SK-N-SH (cell line): ENCODE measurements around the gene HYPK. TPM values are rescaled to one million over a fixed set of nuclear protein-coding genes. Genes with fewer than 3 reads are reported as not detected.

Source experiments
- CTCF ChIA-PET: fragments of 300-600, 350-600 bp; formaldehyde crosslinking; extraction: SDS; loops from one replicate; lab custom pipeline; 2021; lab: Yijun Ruan, JAX
- POLR2A ChIA-PET: fragments of 350-600 bp; sonication (Branson Sonifier 250); formaldehyde crosslinking; extraction: SDS; loops from one replicate; lab custom pipeline; 2020; ENCODE audit warnings: antibody characterized with exemption, inconsistent platforms; lab: Yijun Ruan, JAX
- DNase-seq: peaks from one replicate; pipeline ENCODE4 v3.0.0; 2012
- H2AFZ ChIP-seq: fragments of 200-600 bp; sonication (generic); 2 replicates; pipeline ENCODE4 v1.8.1; 2016; ENCODE audit warnings: antibody characterized with exemption, mild to moderate bottlenecking, low read depth
- H3F3A ChIP-seq: fragments of 200-600 bp; sonication (generic); replicated peaks from 2 replicates; pipeline ENCODE3; 2016; ENCODE audit warnings: antibody characterized with exemption, mild to moderate bottlenecking; ENCODE audit not compliant: insufficient read depth
- H3K27ac ChIP-seq, 2 experiments: fragments of 200-500 bp in 1 of 2; fragments of 200-600 bp in 1 of 2; sonication (Bioruptor generic) in 1 of 2; sonication (generic), shearing (Covaris generic) in 1 of 2; 2 replicates each; pipeline versions ENCODE4 v1.5.1 to v1.6.1; 2014 to 2016; ENCODE audit warnings: low read depth in 2 of 2, inconsistent platforms in 1 of 2, low read length in 1 of 2, mild to moderate bottlenecking in 1 of 2, mixed read lengths in 1 of 2
- H3K27me3 ChIP-seq: fragments of 200-600 bp; sonication (generic), shearing (Covaris generic); 2 replicates; pipeline ENCODE4 v1.6.1; 2016; ENCODE audit warnings: mixed run types; ENCODE audit not compliant: insufficient read depth
- H3K36me3 ChIP-seq, 2 experiments: fragments of 200-500 bp in 1 of 2; fragments of 200-600 bp in 1 of 2; sonication (Bioruptor generic) in 1 of 2; sonication (generic) in 1 of 2; replicated peaks in 1 of 2; 2 replicates each; pipeline versions ENCODE3 to v1.5.1; 2014 to 2016; ENCODE audit warnings: low read length in 1 of 2, mild to moderate bottlenecking in 1 of 2; ENCODE audit not compliant: insufficient read depth in 2 of 2, control insufficient read depth in 1 of 2
- H3K4me1 ChIP-seq, 2 experiments: fragments of 200-500 bp in 1 of 2; fragments of 200-600 bp in 1 of 2; sonication (Bioruptor generic) in 1 of 2; sonication (generic), shearing (Covaris generic) in 1 of 2; 2 replicates each; pipeline versions ENCODE4 v1.5.1 to v1.6.1; 2014 to 2016; ENCODE audit warnings: low read depth in 1 of 2, low read length in 1 of 2, mixed run types in 1 of 2; ENCODE audit not compliant: insufficient read depth in 2 of 2, control insufficient read depth in 1 of 2
- H3K4me2 ChIP-seq: fragments of 200-600 bp; sonication (generic), shearing (Covaris generic); 2 replicates; pipeline ENCODE4 v1.6.1; 2017; ENCODE audit warnings: mixed run types
- H3K4me3 ChIP-seq, 2 experiments: fragments of 200-500 bp in 1 of 2; fragments of 200-600 bp in 1 of 2; sonication (Bioruptor generic) in 1 of 2; sonication (generic), shearing (Covaris generic) in 1 of 2; 2 replicates each; pipeline versions ENCODE4 v1.5.1 to v1.8.1; 2014 to 2016; ENCODE audit warnings: low read depth in 2 of 2, inconsistent platforms in 1 of 2, low read length in 1 of 2, mild to moderate bottlenecking in 1 of 2, mixed read lengths in 1 of 2, moderate library complexity in 1 of 2
- H3K79me2 ChIP-seq: fragments of 200-600 bp; sonication (generic); 2 replicates; pipeline ENCODE4 v1.8.1; 2017; ENCODE audit warnings: mild to moderate bottlenecking; ENCODE audit not compliant: insufficient read depth
- H3K9ac ChIP-seq: fragments of 200-600 bp; sonication (generic); 2 replicates; pipeline ENCODE4 v1.6.1; 2017; ENCODE audit warnings: mixed run types
- H3K9me2 ChIP-seq: fragments of 200-600 bp; sonication (generic); 2 replicates; pipeline ENCODE4 v1.6.1; 2017; ENCODE audit warnings: mixed run types
- H3K9me3 ChIP-seq: fragments of 200-600 bp; sonication (generic); 2 replicates; pipeline ENCODE4 v1.6.1; 2017; ENCODE audit warnings: mixed run types, mild to moderate bottlenecking, moderate library complexity
- H4K20me1 ChIP-seq: fragments of 200-600 bp; sonication (generic); 2 replicates; pipeline ENCODE4 v1.6.1; 2017; ENCODE audit warnings: mild to moderate bottlenecking, mixed run types; ENCODE audit not compliant: insufficient read depth
- CHD2 ChIP-seq: fragments of 150-350 bp; IDR thresholded peaks from 2 replicates; pipeline ENCODE4 v1.6.1; 2018; ENCODE audit warnings: low read length; ENCODE audit not compliant: partially characterized antibody
- EP300 ChIP-seq, 2 experiments: IDR thresholded peaks; 2 replicates each; pipeline versions ENCODE4 v1.4.0 to v1.6.1; 2012; ENCODE audit warnings: borderline replicate concordance in 1 of 2, low read depth in 1 of 2, low read length in 1 of 2
- EZH2phosphoT487 ChIP-seq: fragments of 200-600 bp; sonication (generic); IDR thresholded peaks from 2 replicates; pipeline ENCODE4 v1.6.1; 2017; ENCODE audit warnings: low read depth, mixed run types, mild to moderate bottlenecking, antibody characterized with exemption, moderate library complexity, borderline replicate concordance
- FOXJ3 ChIP-seq: sonication (generic); formaldehyde crosslinking; IDR thresholded peaks from 2 replicates; pipeline ENCODE4 v1.5.1; 2020; ENCODE audit warnings: mild to moderate bottlenecking, missing genetic modification reagents
- FOXM1 ChIP-seq: IDR thresholded peaks from 2 replicates; pipeline ENCODE4 v1.4.0; 2012; ENCODE audit warnings: low read depth, mild to moderate bottlenecking
- MEF2A ChIP-seq: IDR thresholded peaks from 2 replicates; pipeline ENCODE4 v1.4.0; 2012; ENCODE audit warnings: low read depth, borderline replicate concordance
- NRF1 ChIP-seq: IDR thresholded peaks from 2 replicates; pipeline ENCODE4 v1.6.1; 2012; ENCODE audit warnings: low read depth, mild to moderate bottlenecking, low read length
- RFX5 ChIP-seq: IDR thresholded peaks from 2 replicates; pipeline ENCODE4 v1.6.1; 2012; ENCODE audit warnings: mild to moderate bottlenecking, improper control_type of control experiment, low read length
- RXRA ChIP-seq: IDR thresholded peaks from 2 replicates; pipeline ENCODE4 v1.4.0; 2012; ENCODE audit warnings: low read depth, mild to moderate bottlenecking, borderline replicate concordance
- TAF1 ChIP-seq: IDR thresholded peaks from 2 replicates; pipeline ENCODE4 v1.6.1; 2012; ENCODE audit warnings: low read depth, mild to moderate bottlenecking, low read length, moderate library complexity, borderline replicate concordance
- TCF12 ChIP-seq: IDR thresholded peaks from 2 replicates; pipeline ENCODE4 v1.4.0; 2012
- TEAD4 ChIP-seq: IDR thresholded peaks from 2 replicates; pipeline ENCODE4 v1.4.0; 2012; ENCODE audit warnings: mild to moderate bottlenecking, borderline replicate concordance; ENCODE audit not compliant: insufficient read depth
- YY1 ChIP-seq: IDR thresholded peaks from 2 replicates; pipeline ENCODE4 v1.4.0; 2012; ENCODE audit warnings: low read depth, mild to moderate bottlenecking
- WGBS: methylation state at CpG from one replicate; pipeline ENCODE4 v1.1.6; 2017; ENCODE audit warnings: low lambda C conversion rate; 5-methylcytosine and 5-hydroxymethylcytosine counted together
- polyA plus RNA-seq, 3 experiments: library from polyadenylated mRNA; depleted of rRNA; stranded (reverse); fragments of >200 nt; gene quantifications; 2 replicates each; pipeline ENCODE4 v1.2.3, GENCODE V29; 2012
- TF ChIP-seq, protein P1 (sequence below): IDR thresholded peaks from 2 replicates; pipeline ENCODE4 v1.4.0; 2012; ENCODE audit warnings: low read depth, borderline replicate concordance
- TF ChIP-seq, protein P2 (sequence below): fragments of 150-350 bp; IDR thresholded peaks from 2 replicates; pipeline ENCODE4 v1.6.1; 2017; ENCODE audit warnings: antibody characterized with exemption, low read length, low read depth, borderline replicate concordance
- TF ChIP-seq, protein P3 (sequence below): IDR thresholded peaks from 2 replicates; pipeline ENCODE4; 2012
- TF ChIP-seq, protein P4 (sequence below): fragments of 150-350 bp; IDR thresholded peaks from 2 replicates; pipeline ENCODE4 v1.6.1; 2016; ENCODE audit warnings: mild to moderate bottlenecking, low read depth, low read length
- TF ChIP-seq, protein P5 (sequence below): fragments of 200-600 bp; sonication (generic); IDR thresholded peaks from 2 replicates; pipeline ENCODE4 v1.6.1; 2017; ENCODE audit warnings: antibody characterized with exemption, mild to moderate bottlenecking, moderate library complexity
- TF ChIP-seq, protein P6 (sequence below): IDR thresholded peaks from 2 replicates; pipeline ENCODE4 v1.4.0; 2012; ENCODE audit warnings: low read depth

Gene HYPK
- polyA plus RNA-seq, 1 of the 3 experiments (the other 2 are of a cell fraction): 11.5 TPM

GRCh38 chr15:43789409-43789808 lies 11.0 kb upstream of the HYPK start (continued):
- TF ChIP-seq, protein P1, sequence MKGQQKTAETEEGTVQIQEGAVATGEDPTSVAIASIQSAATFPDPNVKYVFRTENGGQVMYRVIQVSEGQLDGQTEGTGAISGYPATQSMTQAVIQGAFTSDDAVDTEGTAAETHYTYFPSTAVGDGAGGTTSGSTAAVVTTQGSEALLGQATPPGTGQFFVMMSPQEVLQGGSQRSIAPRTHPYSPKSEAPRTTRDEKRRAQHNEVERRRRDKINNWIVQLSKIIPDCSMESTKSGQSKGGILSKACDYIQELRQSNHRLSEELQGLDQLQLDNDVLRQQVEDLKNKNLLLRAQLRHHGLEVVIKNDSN: no peak
- TF ChIP-seq, all 33 proteins: peak for 0

DNA sequence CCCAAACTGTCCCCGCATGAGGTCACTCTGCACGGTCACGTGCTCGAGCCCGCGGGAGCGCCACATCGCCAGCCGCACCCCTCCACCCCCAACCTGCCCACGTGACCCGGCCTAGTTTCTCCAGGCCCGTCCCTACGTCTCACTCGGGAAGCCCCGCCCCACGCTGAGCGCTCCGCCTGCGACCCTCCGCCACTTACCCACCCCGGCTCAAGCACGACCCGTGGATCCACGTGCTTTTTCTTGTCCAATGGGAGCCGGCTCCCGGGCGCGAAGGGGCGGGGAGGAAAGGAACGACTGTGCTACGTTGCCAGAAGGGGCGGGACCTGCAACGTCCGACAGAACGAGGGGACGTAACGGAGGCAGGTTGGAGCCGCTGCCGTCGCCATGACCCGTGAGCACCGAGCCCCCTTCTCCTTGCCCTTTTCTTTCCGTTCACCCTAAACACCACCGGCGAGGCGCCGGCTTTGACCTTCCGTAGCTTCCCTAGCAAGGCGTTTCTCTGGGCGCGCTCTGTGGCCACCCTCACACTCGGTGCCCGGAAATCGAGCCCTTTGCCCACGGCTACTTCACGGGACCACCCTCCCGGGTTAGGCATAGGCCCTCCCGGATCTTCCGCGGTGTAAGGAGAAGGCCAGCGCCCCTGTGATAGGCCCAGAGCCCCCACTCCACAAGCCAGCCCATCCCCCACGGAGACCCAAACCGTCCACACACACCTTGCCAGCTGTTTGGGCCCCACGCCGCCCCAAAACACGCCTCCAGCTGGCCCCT lies 8.2 kb upstream of the HYPK start, which contains the start of gene SERF2:
TSS of gene SERF2 (plus strand) at position 328 of the 768 bp plus-strand sequence. CDS start at position 385, 57 bp downstream.
- WGBS: under 1% methylated on average over 40 of the region's 66 CpGs
- POLR2A ChIA-PET: interaction anchor here (1.2 to 1.4 kb wide), 2 partner anchors 9 to 32 kb away, joined by 3 read pairs; partner anchors contain the start of genes HYPK and MFAP1
- Histone ChIP-seq H3K4me1 (peaks cover 18 to 20% of the 10 kb centered on the region in 2 experiments; a peak in 3 of 4 replicates), H3K27ac (peak within 1 kb of the TSS; percentile 83 to 94), H3K4me3 (peak within 1 kb of the TSS; percentile 76 to 99), H3K79me2 (peaks cover 38% of the 10 kb centered on the region), H3K27me3 (no peaks in the 10 kb centered on the region), H3K36me3 (peaks cover 37 to 38% of the 10 kb centered on the region in 2 experiments), H3K9me3 (no peaks in the 10 kb centered on the region), H4K20me1 (peaks cover 28% of the 10 kb centered on the region), H2AFZ (peak within 1 kb of the TSS; percentile 98), H3F3A (peaks cover 35% of the 10 kb centered on the region), H3K4me2 (peak within 1 kb of the TSS; percentile 99), H3K9ac (peak within 1 kb of the TSS; percentile 100), H3K9me2 (no peaks in the 10 kb centered on the region)
- peak; percentile 99 for DNase-seq
- CTCF ChIA-PET: interaction anchor here (2.4 to 4.1 kb wide), 3 partner anchors 15 to 23 kb away, joined by 7 to 14 read pairs (median 13); partner anchors contain the start of gene ELL3
- TF ChIP-seq NRF1 (no peak), FOXJ3 (CRISPR knock-in tag) (no peak), MEF2A (no peak), TEAD4 (no peak), FOXM1 (no peak), YY1 (no peak), RFX5 (peak; percentile 50; the same call in 1 of the 2 replicates), TCF12 (no peak), CHD2 (peak; percentile 61), EZH2phosphoT487 (no peak), RXRA (no peak), TAF1 (peak; percentile 66; the same call in 1 of the 2 replicates), EP300 (IDR thresholded peaks at IDR 0.05; ENCODE audit: borderline replicate concordance in 1 of 2, low read depth in 1 of 2, low read length in 1 of 2) (no peak)
- TF ChIP-seq, protein P2, sequence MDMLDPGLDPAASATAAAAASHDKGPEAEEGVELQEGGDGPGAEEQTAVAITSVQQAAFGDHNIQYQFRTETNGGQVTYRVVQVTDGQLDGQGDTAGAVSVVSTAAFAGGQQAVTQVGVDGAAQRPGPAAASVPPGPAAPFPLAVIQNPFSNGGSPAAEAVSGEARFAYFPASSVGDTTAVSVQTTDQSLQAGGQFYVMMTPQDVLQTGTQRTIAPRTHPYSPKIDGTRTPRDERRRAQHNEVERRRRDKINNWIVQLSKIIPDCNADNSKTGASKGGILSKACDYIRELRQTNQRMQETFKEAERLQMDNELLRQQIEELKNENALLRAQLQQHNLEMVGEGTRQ: peak; percentile 95
- TF ChIP-seq, protein P3, sequence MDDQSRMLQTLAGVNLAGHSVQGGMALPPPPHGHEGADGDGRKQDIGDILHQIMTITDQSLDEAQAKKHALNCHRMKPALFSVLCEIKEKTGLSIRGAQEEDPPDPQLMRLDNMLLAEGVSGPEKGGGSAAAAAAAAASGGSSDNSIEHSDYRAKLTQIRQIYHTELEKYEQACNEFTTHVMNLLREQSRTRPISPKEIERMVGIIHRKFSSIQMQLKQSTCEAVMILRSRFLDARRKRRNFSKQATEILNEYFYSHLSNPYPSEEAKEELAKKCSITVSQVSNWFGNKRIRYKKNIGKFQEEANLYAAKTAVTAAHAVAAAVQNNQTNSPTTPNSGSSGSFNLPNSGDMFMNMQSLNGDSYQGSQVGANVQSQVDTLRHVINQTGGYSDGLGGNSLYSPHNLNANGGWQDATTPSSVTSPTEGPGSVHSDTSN: no peak
- TF ChIP-seq, protein P4, sequence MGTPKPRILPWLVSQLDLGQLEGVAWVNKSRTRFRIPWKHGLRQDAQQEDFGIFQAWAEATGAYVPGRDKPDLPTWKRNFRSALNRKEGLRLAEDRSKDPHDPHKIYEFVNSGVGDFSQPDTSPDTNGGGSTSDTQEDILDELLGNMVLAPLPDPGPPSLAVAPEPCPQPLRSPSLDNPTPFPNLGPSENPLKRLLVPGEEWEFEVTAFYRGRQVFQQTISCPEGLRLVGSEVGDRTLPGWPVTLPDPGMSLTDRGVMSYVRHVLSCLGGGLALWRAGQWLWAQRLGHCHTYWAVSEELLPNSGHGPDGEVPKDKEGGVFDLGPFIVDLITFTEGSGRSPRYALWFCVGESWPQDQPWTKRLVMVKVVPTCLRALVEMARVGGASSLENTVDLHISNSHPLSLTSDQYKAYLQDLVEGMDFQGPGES: no peak
- TF ChIP-seq, protein P5, sequence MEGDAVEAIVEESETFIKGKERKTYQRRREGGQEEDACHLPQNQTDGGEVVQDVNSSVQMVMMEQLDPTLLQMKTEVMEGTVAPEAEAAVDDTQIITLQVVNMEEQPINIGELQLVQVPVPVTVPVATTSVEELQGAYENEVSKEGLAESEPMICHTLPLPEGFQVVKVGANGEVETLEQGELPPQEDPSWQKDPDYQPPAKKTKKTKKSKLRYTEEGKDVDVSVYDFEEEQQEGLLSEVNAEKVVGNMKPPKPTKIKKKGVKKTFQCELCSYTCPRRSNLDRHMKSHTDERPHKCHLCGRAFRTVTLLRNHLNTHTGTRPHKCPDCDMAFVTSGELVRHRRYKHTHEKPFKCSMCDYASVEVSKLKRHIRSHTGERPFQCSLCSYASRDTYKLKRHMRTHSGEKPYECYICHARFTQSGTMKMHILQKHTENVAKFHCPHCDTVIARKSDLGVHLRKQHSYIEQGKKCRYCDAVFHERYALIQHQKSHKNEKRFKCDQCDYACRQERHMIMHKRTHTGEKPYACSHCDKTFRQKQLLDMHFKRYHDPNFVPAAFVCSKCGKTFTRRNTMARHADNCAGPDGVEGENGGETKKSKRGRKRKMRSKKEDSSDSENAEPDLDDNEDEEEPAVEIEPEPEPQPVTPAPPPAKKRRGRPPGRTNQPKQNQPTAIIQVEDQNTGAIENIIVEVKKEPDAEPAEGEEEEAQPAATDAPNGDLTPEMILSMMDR: no peak
- TF ChIP-seq, protein P1: peak; percentile 98
- TF ChIP-seq, protein P6, sequence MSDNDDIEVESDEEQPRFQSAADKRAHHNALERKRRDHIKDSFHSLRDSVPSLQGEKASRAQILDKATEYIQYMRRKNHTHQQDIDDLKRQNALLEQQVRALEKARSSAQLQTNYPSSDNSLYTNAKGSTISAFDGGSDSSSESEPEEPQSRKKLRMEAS: peak; percentile 95
